ELF-1 (cell line): ENCODE measurements around the gene EXOC3L1.

Experiments used
- DNase-seq: peaks from one replicate; pipeline ENCODE4 v3.0.0-alpha.2; 2016; ENCODE audit warnings: low read depth, low spot score

EXOC3L1 gene

GRCh38 chr16:67147437-67148140 is 42.3 kb downstream of the EXOC3L1 start:
- no peak for DNase-seq

- no peak for DNase-seq
Measured at GRCh38 chr16:67146523-67147357, 43.2 kb downstream of the EXOC3L1 start.

DNA sequence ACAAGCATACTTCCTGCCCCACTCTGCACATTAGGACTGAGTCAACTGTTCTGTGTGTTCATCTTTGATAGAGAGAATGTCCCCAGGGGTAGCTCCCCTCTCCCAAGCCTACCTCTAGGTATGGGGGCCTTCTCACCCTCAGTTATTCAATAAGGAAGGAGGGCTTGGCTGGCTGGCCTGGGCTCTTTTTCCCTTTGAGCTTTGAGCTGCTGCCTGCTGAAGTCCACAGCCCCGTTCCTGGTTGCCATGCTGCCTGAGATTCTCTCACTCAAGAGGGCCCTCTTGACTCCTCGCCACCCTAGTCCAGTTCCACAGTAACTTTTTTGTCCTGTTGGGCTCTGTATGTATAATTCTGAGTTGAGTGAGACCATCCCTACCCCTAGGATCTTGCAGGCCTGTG is 44.2 kb downstream of the EXOC3L1 start:
- no peak for DNase-seq

- no peak for DNase-seq
Measured at GRCh38 chr16:67144943-67145342, 45.0 kb downstream of the EXOC3L1 start.

DNA sequence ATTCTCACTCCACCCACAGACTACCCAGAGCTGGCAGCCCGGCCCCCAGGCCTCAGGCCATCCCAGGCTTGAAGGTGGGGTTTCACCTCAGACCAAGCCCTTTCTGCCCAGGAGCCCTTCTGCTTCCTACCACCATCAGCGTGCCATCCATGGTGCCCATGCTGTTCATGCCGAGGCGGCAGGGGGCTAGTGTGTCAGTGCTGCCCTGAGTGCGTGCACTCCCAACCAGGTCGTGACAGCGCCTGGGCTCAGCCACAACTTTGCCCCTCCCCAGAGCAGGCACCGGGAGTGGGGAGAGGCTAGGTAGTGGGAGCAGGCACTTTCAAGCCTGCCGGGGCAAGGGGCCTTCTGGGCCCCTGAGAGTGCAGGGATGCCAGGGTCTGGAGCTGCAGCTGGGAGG is 47.6 kb downstream of the EXOC3L1 start:
- no peak for DNase-seq

GRCh38 chr16:67141391-67141790 is 48.5 kb downstream of the EXOC3L1 start:
- DNase-seq = no peak

DNA sequence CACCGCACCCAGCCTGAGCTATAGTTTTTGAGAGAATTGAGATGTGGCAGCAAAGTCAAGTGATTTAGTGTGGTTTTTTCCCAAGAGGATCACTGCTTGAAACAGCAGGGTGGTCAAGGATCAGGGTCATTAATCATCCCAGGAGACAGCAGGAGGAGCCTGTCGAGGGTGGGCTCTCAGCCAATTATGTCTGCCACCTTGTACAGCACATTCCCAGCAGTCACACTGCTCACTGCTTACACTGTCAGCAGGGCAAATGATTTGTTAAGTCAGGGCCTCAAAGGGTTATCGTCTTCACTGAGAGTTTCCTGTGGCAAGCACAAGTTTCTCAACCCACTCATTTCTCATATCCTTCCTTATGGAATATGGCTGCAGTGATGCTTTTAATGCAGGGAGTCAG is 52.3 kb downstream of the EXOC3L1 start:
- no peak for DNase-seq
